ENCODE results near the gene SPRY4.
"Not testable (repeated sequence)": the region's sequence is repeated elsewhere in the genome, so short reads cannot be mapped to it uniquely, and the experiment has no call there.

Gene SPRY4

DNA sequence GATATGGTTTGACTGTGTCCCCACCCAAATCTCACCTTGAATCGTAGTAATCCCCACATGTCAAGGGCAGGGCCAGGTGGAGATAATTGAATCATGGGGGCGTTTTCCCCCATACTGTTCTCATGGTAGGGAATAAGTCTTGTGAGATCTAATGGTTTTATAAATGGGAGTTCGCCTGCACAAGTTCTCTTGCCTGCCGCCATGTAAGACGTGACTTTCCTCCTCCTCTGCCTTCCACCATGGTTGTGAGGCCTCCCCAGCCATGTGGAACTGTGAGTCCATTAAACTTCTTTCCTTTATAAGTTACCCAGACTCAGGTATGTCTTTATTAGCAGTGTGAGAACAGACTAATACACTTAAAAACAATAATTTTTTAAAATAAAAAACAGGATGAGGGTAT, 52.2 kb downstream of the SPRY4 start:
- DNase-seq (ENCODE audit: insufficient read length, low spot score); FAIRE-seq: not testable (repeated sequence)

DNA sequence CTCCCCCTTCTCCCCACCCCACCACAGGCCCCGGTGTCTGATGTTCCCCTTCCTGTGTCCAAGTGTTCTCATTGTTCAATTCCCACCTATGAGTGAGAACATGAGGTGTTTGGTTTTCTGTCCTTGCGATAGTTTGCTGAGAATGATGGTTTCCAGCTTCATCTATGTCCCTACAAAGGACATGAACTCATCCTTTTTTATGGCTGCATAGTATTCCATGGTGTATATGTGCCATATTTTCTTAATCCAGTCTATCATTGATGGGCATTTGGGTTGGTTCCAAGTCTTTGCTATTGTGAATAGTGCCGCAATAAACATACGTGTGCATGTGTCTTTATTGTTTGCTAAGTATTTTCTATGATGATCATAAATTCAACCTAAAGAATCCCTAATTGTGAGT, 60.7 kb downstream of the SPRY4 start:
- FAIRE-seq; DNase-seq (ENCODE audit: insufficient read length, low spot score): not testable (repeated sequence)

DNA sequence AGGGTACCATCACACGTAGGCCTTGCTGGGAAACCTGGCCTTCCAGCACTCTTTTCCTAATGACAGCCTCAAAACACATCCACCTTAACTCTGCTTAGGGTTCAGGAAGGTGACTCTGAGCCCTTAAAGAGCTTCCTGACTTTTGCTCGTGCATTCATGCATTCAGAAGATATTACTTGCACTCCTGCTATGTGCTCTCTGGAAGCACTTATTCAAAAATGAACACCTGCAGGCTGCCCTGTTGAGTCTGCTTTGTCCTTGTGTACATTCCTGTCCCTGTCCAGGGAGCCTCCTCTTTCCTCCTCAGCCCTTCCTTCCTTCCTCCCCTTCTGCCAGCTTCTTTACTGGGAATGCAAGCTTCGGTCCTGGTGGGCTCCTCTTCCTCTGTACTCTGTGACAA, 61.5 kb downstream of the SPRY4 start:
- FAIRE-seq: no peak
- no peak for DNase-seq (ENCODE audit: insufficient read length, low spot score)

DNA sequence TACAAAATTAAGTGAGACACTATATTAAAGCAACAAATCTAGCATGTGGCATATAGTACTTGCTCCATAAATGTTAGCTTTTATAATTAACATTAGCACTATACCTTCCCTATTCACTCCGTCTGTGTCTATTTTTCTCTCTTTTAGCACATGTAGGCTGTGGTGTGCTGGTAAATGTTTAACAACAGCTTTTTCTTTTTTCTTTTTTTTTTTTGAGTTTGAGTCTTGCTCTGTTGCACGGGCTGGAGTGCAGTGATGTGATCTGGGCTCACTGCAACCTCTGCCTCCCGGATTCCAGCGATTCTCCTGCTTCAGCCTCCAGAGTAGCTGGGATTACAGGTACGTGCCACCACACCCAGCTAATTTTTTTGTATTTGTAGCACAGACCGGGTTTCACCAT, 62.1 kb downstream of the SPRY4 start:
- no peak for DNase-seq (ENCODE audit: insufficient read length, low spot score)
- no peak for FAIRE-seq
